ENCODE measurements around the gene MT2A.

- TF ChIP-seq CTCF (IDR thresholded peaks at IDR 0.05; ENCODE audit: borderline replicate concordance, extremely low read depth, low read length, poor library complexity, severe bottlenecking) (no peak), EZH2 (IDR thresholded peaks at IDR 0.05; ENCODE audit: borderline replicate concordance, low read depth, low read length, severe bottlenecking) (no peak)
These were observed 2.9 kb upstream of the MT2A start for GRCh38 chr16:56605475-56605874.

Measured in DND-41 (cell line).